Naive thymus-derived CD8-positive, alpha-beta T cell (primary cell): Measurements from ENCODE around the gene CCNI2. TPM values are rescaled to one million over a fixed set of nuclear protein-coding genes. Genes with fewer than 3 reads are reported as not detected.
A peak's percentile ranks its signal among the peaks of the same experiment; 100 is the strongest.
"Not testable (repeated sequence)": the region's sequence is repeated elsewhere in the genome, so short reads cannot be mapped to it uniquely, and the experiment has no call there.

ENCODE experiments used
- ATAC-seq, 2 donors: fragments of 150-1000 bp; cut with Tn5 transposase in 1 of 2; sonication (Bioruptor Pico), chemical (Tn5 transposase) in 1 of 2; 1 replicate in 1 of 2; 2 replicates in 1 of 2; pipeline ENCODE4 v1.10.0; 2021; ENCODE audit warnings: mild to moderate bottlenecking in 2 of 2, moderate library complexity in 2 of 2
- POLR2A ChIA-PET: fragments of 350-600 bp; sonication (Branson Sonifier 250); formaldehyde crosslinking; loops from one replicate; lab custom pipeline; 2021; ENCODE audit warnings: antibody characterized with exemption; lab: Charles Lee
- DNase-seq, 10 donors: peaks; one replicate each; pipeline versions ENCODE4 v3.0.0 to v3.0.0-alpha.2; 2020 to 2022
- H3K27ac Mint-ChIP-seq, 10 donors: one replicate each; pipeline ENCODE4 v1.8.0; 2020 to 2022; ENCODE audit warnings: mild to moderate bottlenecking in 10 of 10, mixed read lengths in 10 of 10, moderate library complexity in 4 of 10, inconsistent platforms in 1 of 10
- H3K27me3 Mint-ChIP-seq, 5 donors: one replicate each; pipeline ENCODE4 v1.8.0; 2021 to 2022; ENCODE audit warnings: mixed read lengths in 5 of 5
- H3K36me3 Mint-ChIP-seq, 3 donors: one replicate each; pipeline ENCODE4 v1.8.0; 2020 to 2022; ENCODE audit warnings: mixed read lengths in 3 of 3, mild to moderate bottlenecking in 2 of 3, inconsistent platforms in 1 of 3
- H3K4me1 Mint-ChIP-seq, 4 donors: one replicate each; pipeline ENCODE4 v1.8.0; 2021 to 2022; ENCODE audit warnings: mixed read lengths in 4 of 4
- H3K4me3 Mint-ChIP-seq, 10 donors: one replicate each; pipeline ENCODE4 v1.8.0; 2020 to 2022; ENCODE audit warnings: mild to moderate bottlenecking in 10 of 10, mixed read lengths in 10 of 10, moderate library complexity in 6 of 10, inconsistent platforms in 1 of 10
- H3K9me3 Mint-ChIP-seq, 9 donors: one replicate each; pipeline ENCODE4 v1.8.0; 2020 to 2022; ENCODE audit warnings: mixed read lengths in 9 of 9, mild to moderate bottlenecking in 3 of 9, inconsistent platforms in 1 of 9, moderate library complexity in 1 of 9
- polyA plus RNA-seq, 3 donors: library from polyadenylated mRNA; unstranded; fragments of 300-500 nt; fragmentation: Illumina TruSeq; gene quantifications; one replicate each; pipeline ENCODE4 v1.2.3, GENCODE V29; 2021
- total RNA-seq, 8 experiments: library from RNA in 2 of 8; stranded (reverse) in 2 of 8; gene quantifications; one replicate each; pipeline ENCODE4 v1.2.3 and lab custom pipeline; 2021 to 2026

The CCNI2 gene
- total and polyA plus RNA-seq, 5 experiments from 2014 or later: 1.1 to 10.2 (median 2.8) TPM

DNA sequence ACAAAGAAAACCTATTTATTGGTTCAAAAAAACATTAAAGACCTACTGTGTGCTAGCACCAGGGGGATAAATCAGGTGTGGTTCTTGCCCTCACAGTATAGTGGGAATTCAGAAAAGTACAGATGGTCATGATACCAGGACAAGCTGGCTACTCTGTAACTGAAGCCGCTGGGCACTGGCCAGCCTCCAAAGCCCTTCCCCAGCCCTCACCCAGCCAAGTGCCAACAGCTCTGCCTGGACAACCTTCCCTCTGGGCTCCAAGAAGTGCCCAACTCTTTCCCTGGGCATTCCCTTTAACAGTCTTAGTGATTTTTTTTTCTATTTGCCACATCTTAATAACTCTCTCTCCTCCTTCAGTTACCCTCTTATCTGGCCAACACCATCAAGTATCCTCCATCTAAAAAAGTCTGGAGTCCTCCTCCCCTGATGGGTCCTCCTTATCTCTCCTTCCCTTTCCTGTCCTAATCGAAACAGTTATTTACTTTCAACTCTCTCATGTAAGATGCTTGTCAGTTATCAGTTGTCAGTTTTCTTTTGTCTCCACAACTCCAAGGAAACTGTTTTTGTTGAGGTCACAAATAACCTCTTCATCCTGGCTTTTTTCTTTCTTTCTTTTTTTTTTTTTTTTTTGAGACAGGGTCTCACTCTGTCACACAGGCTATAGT, 43.1 kb downstream of the CCNI2 start:
- no peak for DNase-seq
- ATAC-seq: no peak
- POLR2A ChIA-PET: no interaction called here
- peaks cover 14 to 28% (median 21%) of the 10 kb centered on the region in 5 donors for H3K27me3 Mint-ChIP-seq
- H3K4me3 Mint-ChIP-seq: no peak overlapping the region
- peaks cover 0 to 1% (median 0%) of the 10 kb centered on the region in 3 donors for H3K36me3 Mint-ChIP-seq
- H3K9me3 Mint-ChIP-seq: no peaks in the 10 kb centered on the region
- H3K4me1 Mint-ChIP-seq: no peaks in the 10 kb centered on the region
- H3K27ac Mint-ChIP-seq: peak overlapping the region in 2 of 10 donors; percentile 57

DNA sequence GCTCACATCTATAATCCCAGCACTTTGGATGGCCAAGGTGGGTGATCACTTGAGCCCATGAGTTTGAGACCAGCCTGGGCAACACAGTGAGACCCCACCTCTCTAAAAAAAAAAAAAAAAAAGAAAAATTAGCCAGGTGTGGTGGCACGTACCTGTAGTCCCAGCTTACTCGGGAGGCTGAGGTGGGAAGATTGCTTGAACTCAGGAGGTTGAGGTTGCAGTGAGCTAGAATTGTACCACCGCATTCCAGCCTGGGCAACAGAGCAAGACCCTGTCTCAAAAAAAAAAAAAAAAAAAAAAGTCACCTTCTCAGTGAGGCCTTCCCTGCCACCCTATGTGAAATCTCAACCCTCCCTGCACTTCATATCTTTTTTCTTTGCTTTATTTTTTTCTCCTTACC, 43.8 kb downstream of the CCNI2 start:
- Mint-ChIP-seq H3K4me3 (no peak overlapping the region), H3K4me1 (no peaks in the 10 kb centered on the region), H3K27me3 (peaks cover 9 to 21% (median 18%) of the 10 kb centered on the region in 5 donors), H3K36me3 (peaks cover 0 to 1% (median 0%) of the 10 kb centered on the region in 3 donors), H3K9me3 (no peaks in the 10 kb centered on the region), H3K27ac (no peak overlapping the region)
- POLR2A ChIA-PET: no interaction called here
- DNase-seq (no peak), ATAC-seq (no peak)

DNA sequence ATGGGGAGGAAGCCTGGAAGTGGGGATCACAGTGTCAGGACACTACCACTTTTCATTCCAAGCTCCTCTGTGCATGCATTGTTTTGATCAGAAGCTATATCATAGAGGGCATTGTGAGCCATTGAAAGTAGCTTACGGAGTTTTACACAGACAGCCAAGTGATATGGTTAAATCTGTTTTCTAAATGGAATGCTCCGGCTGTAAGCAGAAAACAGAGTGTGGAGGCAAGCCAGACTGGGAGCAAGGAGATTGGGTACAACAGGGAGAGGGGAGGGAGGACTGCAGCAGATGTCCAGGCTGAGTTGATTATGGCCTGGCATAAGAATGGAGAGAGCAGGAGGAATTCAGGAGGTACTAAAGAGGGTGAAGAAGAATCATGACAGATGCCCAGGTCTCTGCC, 50.4 kb downstream of the CCNI2 start:
- H3K4me1 Mint-ChIP-seq: no peaks in the 10 kb centered on the region
- POLR2A ChIA-PET: no interaction called here
- H3K4me3 Mint-ChIP-seq: no peak overlapping the region
- no peak for ATAC-seq
- no peaks in the 10 kb centered on the region for H3K9me3 Mint-ChIP-seq
- H3K27ac Mint-ChIP-seq: peak overlapping the region in 1 of 10 donors; percentile 12
- H3K27me3 Mint-ChIP-seq: peaks cover 13 to 45% (median 18%) of the 10 kb centered on the region in 5 donors
- no peak for DNase-seq
- peaks cover 0 to 1% (median 0%) of the 10 kb centered on the region in 3 donors for H3K36me3 Mint-ChIP-seq

DNA sequence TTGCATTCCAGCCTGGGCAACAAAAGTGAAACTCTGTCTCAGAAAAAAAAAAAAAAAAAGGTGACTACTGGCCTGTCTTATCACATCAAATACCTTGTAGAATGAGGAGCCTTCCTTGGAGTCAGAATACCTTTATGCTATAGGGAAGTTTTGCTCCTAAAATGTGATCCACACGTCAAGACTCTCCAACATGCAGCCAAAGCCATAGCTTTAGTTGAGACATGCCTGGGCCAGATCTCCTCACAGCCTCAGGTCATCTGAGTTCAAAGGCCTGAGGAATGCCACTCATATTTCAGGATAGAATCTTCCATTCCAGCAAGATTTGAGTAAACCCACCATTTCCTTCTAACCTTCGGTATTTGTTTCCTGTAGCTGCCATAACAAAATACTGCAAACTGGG, 52.2 kb downstream of the CCNI2 start:
- Mint-ChIP-seq H3K4me1 (peaks cover 0 to 1% (median 0%) of the 10 kb centered on the region in 4 donors), H3K9me3 (peaks cover 0 to 1% (median 0%) of the 10 kb centered on the region in 9 donors), H3K4me3 (no peak overlapping the region), H3K36me3 (peaks cover 0 to 2% (median 0%) of the 10 kb centered on the region in 3 donors), H3K27ac (no peak overlapping the region), H3K27me3 (peaks cover 18 to 55% (median 26%) of the 10 kb centered on the region in 5 donors)
- POLR2A ChIA-PET: no interaction called here
- no peak for DNase-seq
- ATAC-seq: no peak

DNA sequence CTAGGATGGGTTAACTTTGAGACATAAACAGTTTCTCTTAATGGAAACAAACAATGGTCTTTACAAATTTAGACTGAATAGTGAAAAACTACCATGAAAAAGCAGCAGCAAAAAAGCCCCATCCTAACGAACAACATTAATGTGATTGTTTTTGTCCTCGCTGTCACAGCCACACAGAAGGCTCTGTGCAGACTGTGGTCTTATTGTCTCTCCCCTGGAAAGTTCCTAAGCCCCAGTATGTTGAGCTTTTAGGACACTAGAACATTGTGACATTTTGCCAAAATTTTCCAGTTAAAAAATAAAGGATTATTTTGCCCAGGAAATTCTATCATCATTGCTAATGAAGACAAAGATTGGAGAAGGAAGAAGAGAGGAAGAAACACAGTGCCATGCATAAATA, 53.3 kb downstream of the CCNI2 start:
- peaks cover 17 to 67% (median 36%) of the 10 kb centered on the region in 5 donors for H3K27me3 Mint-ChIP-seq
- POLR2A ChIA-PET: no interaction called here
- peaks cover 0 to 2% (median 0%) of the 10 kb centered on the region in 9 donors for H3K9me3 Mint-ChIP-seq
- peaks cover 0 to 5% (median 0%) of the 10 kb centered on the region in 3 donors for H3K36me3 Mint-ChIP-seq
- H3K27ac Mint-ChIP-seq: no peak overlapping the region
- ATAC-seq (no peak), DNase-seq (no peak)
- peaks cover 0 to 2% (median 0%) of the 10 kb centered on the region in 4 donors for H3K4me1 Mint-ChIP-seq
- no peak overlapping the region for H3K4me3 Mint-ChIP-seq

DNA sequence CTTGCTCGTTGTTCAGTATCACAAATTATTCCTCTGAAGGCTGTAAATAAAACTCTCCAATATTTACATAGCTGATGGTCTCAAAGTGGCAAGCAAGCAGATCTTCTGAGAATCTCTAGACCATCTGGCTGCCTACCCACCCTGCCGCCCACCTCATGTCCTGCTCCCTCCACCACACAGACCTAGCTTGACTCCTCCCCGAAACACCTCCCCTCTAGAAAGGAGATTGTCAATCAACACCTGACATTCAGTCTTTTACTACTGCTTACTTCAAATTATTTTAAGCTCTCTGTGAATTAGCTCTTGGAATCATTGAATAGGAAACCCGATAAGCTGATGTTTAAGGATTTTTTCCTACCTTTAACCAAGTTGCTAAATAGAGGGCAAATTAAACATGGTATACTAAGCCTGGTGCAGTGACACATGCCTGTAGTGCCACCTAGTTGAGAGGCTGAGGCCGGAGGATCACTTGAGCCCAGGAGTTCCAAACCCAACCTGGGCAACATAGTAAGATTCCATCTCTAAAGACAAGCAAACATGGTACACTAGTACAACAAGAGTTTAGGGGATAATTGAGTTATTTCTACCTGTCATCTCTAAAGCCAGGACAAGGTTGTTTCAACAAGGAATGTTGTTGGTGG, 54.9 kb downstream of the CCNI2 start:
- ATAC-seq: no peak
- Mint-ChIP-seq H3K4me3 (no peak overlapping the region), H3K36me3 (peaks cover 0 to 5% (median 0%) of the 10 kb centered on the region in 3 donors), H3K27me3 (peaks cover 17 to 83% (median 39%) of the 10 kb centered on the region in 5 donors), H3K4me1 (peaks cover 0 to 2% (median 0%) of the 10 kb centered on the region in 4 donors), H3K9me3 (peaks cover 0 to 2% (median 0%) of the 10 kb centered on the region in 9 donors), H3K27ac (no peak overlapping the region)
- no peak for DNase-seq
- POLR2A ChIA-PET: interaction anchor here (0.7 kb wide), 1 partner anchor 415 kb away, joined by 3 read pairs; no protein-coding TSS in a partner anchor

DNA sequence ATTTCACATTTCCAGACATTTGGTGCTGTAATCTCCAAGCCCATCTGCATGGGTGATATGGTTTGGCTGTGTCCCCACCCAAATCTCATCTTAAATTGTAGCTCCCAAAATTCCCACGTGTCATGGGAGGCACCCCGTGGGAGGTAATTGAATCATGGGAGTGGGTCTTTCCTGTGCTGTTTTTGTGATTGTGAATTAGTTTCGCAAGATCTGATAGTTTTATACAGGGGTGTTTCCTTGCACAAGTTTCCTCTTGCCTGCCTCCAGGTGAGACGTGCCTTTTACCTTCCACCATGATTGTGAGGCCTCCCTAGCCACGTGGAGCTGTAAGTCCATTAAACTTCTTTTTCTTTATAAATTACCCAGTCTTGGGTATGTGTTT, 55.5 kb downstream of the CCNI2 start:
- H3K4me3 Mint-ChIP-seq, H3K36me3 Mint-ChIP-seq, POLR2A ChIA-PET, H3K4me1 Mint-ChIP-seq, H3K27ac Mint-ChIP-seq, H3K9me3 Mint-ChIP-seq, ATAC-seq, DNase-seq: not testable (repeated sequence)
- H3K27me3 Mint-ChIP-seq: peaks cover 17 to 88% (median 44%) of the 10 kb centered on the region in 5 donors

Other genes starting within 250 kb of the CCNI2 start
- gene IL5, start 203.9 kb upstream of the CCNI2 start, total RNA-seq: not detected
- gene IL5, start 203.9 kb upstream of the CCNI2 start, polyA plus RNA-seq: not detected
- gene RAD50, start 190.4 kb upstream of the CCNI2 start, total RNA-seq: 10 to 100 TPM; 34.2 to 36.1 TPM
- gene RAD50, start 190.4 kb upstream of the CCNI2 start, polyA plus RNA-seq: 10 to 100 TPM; 12.0 to 30.2 (median 20.0) TPM
- gene IL13, start 89.3 kb upstream of the CCNI2 start, total RNA-seq: under 1 TPM in 1 of 2 experiments, not detected in 1; 0.31 TPM
- gene IL13, start 89.3 kb upstream of the CCNI2 start, polyA plus RNA-seq: not detected
- gene IL4, start 73.4 kb upstream of the CCNI2 start, total RNA-seq: not detected
- not detected for gene IL4, start 73.4 kb upstream of the CCNI2 start, polyA plus RNA-seq
- gene KIF3A, start 9.9 kb upstream of the CCNI2 start, total RNA-seq: 10 to 100 TPM; 15.1 to 16.9 TPM
- 10 to 100 TPM in 2 of 3 donors, 1 to 10 TPM in 1; 8.5 to 13.5 (median 11.5) TPM for gene KIF3A, start 9.9 kb upstream of the CCNI2 start, polyA plus RNA-seq
- 1 to 10 TPM; 5.8 to 6.6 TPM for gene SEPTIN8, start 29.8 kb downstream of the CCNI2 start, total RNA-seq
- 1 to 10 TPM in 2 of 3 donors, under 1 TPM in 1; 0.82 to 1.2 (median 1.1) TPM for gene SEPTIN8, start 29.8 kb downstream of the CCNI2 start, polyA plus RNA-seq
- gene SOWAHA, start 65.9 kb downstream of the CCNI2 start, total RNA-seq: not detected
- not detected for gene SOWAHA, start 65.9 kb downstream of the CCNI2 start, polyA plus RNA-seq
- not detected for gene SHROOM1, start 83.2 kb downstream of the CCNI2 start, total RNA-seq
- not detected for gene SHROOM1, start 83.2 kb downstream of the CCNI2 start, polyA plus RNA-seq
- 1 to 10 TPM; 1.2 to 1.7 TPM for gene GDF9, start 119.0 kb downstream of the CCNI2 start, total RNA-seq
- gene GDF9, start 119.0 kb downstream of the CCNI2 start, polyA plus RNA-seq: under 1 TPM in 2 of 3 donors, not detected in 1; 0.30 to 0.45 TPM
- 100 to 1,000 TPM; 101 to 114 TPM for gene UQCRQ, start 119.2 kb downstream of the CCNI2 start, total RNA-seq
- gene UQCRQ, start 119.2 kb downstream of the CCNI2 start, polyA plus RNA-seq: 100 to 1,000 TPM; 594 to 702 (median 638) TPM
- gene LEAP2, start 126.2 kb downstream of the CCNI2 start, total RNA-seq: 1 to 10 TPM; 4.7 to 6.8 TPM
- 1 to 10 TPM in 1 of 3 donors, under 1 TPM in 2; 0.64 to 2.1 (median 0.77) TPM for gene LEAP2, start 126.2 kb downstream of the CCNI2 start, polyA plus RNA-seq
- 10 to 100 TPM; 70.3 to 74.4 TPM for gene AFF4, start 216.2 kb downstream of the CCNI2 start, total RNA-seq
- 10 to 100 TPM; 16.5 to 20.9 (median 17.7) TPM for gene AFF4, start 216.2 kb downstream of the CCNI2 start, polyA plus RNA-seq